GM12878 (cell line): ENCODE measurements around the gene MEIS1. TPM values are rescaled to one million over a fixed set of nuclear protein-coding genes. Genes with fewer than 3 reads are reported as not detected.

Experiments
- ATAC-seq: fragments of 200-7000 bp; cut with Tn5 transposase; 3 replicates; pipeline ENCODE4 v1.9.1; 2020; ENCODE audit warnings: mild to moderate bottlenecking, moderate library complexity
- BruUV-seq: library from RNA; stranded (reverse); fragments of 400-500 nt; replicated peaks from 2 replicates; lab custom pipeline; 2021; lab: Mats Ljungman, UMichigan
- CTCF ChIA-PET: fragments of 300-600 bp; sonication (Branson Sonifier 250); formaldehyde crosslinking; extraction: SDS; loops from one replicate; lab custom pipeline; 2021; ENCODE audit warnings: inconsistent platforms; lab: Yijun Ruan, JAX
- POLR2A ChIA-PET: fragments of 350-600 bp; formaldehyde crosslinking; extraction: SDS; loops from one replicate; lab custom pipeline; 2021; ENCODE audit warnings: inconsistent platforms; lab: Charles Lee
- RAD21 ChIA-PET: fragments of 300-600 bp; sonication (Branson Sonifier 250); formaldehyde crosslinking; loops from one replicate; lab custom pipeline; 2023; ENCODE audit warnings: antibody characterized with exemption; ENCODE audit not compliant: unreplicated experiment; lab: Charles Lee
- SMC1A ChIA-PET: fragments of 300-600 bp; sonication (Branson Sonifier 250); formaldehyde crosslinking; loops from one replicate; lab custom pipeline; 2023; ENCODE audit not compliant: unreplicated experiment, uncharacterized antibody; lab: Charles Lee
- DNase-seq: peaks from one replicate; pipeline ENCODE4 v3.0.0-alpha.2; 2011; ENCODE audit warnings: low read depth, low spot score
- FAIRE-seq: peaks from 3 replicates; lab custom pipeline; 2011; peaks lifted over from hg19 to GRCh38; lab: Jason Lieb, UNC
- H2AFZ ChIP-seq: 2 replicates; pipeline ENCODE4 v1.6.0; 2011; ENCODE audit warnings: low read depth, low read length, control low read depth; ENCODE audit not compliant: control insufficient read depth
- H3K27ac ChIP-seq: 2 replicates; pipeline ENCODE4 v1.5.1; 2011; ENCODE audit warnings: control low read depth; ENCODE audit not compliant: control insufficient read depth, insufficient read depth
- H3K27me3 ChIP-seq, 2 experiments: replicated peaks in 1 of 2; 2 replicates each; pipeline versions ENCODE4 v1.6.0 to v1.6.1; 2011; ENCODE audit warnings: low read length in 1 of 2; ENCODE audit not compliant: control insufficient read depth in 2 of 2, insufficient read depth in 2 of 2
- H3K36me3 ChIP-seq, 2 experiments: 2 replicates each; pipeline ENCODE4 v1.5.1; 2011; ENCODE audit warnings: low read length in 1 of 2; ENCODE audit not compliant: control insufficient read depth in 2 of 2, insufficient read depth in 2 of 2
- H3K4me1 ChIP-seq: 2 replicates; pipeline ENCODE4 v1.6.1; 2011; ENCODE audit warnings: mild to moderate bottlenecking, low read length, moderate library complexity, mixed read lengths; ENCODE audit not compliant: control insufficient read depth, insufficient read depth
- H3K4me2 ChIP-seq: 2 replicates; pipeline ENCODE4 v1.6.0; 2011; ENCODE audit warnings: control low read depth; ENCODE audit not compliant: control insufficient read depth, insufficient read depth
- H3K4me3 ChIP-seq: fragments of 200-600 bp; sonication (generic); 2 replicates; pipeline ENCODE4 v1.5.1; 2016
- H3K79me2 ChIP-seq: 2 replicates; pipeline ENCODE4 v1.6.0; 2011; ENCODE audit warnings: low read length; ENCODE audit not compliant: control insufficient read depth, insufficient read depth
- H3K9ac ChIP-seq: 2 replicates; pipeline ENCODE4 v1.8.0; 2011; ENCODE audit warnings: low read length, control low read depth, mixed read lengths; ENCODE audit not compliant: control insufficient read depth, insufficient read depth
- H3K9me3 ChIP-seq: replicated peaks from 3 replicates; pipeline ENCODE4 v1.5.1; 2011; ENCODE audit warnings: mild to moderate bottlenecking, low read length; ENCODE audit not compliant: control insufficient read depth, insufficient read depth
- H4K20me1 ChIP-seq: 2 replicates; pipeline ENCODE4 v1.6.0; 2011; ENCODE audit not compliant: control insufficient read depth, insufficient read depth
- BCLAF1 ChIP-seq: fragments of 450-650 bp; IDR thresholded peaks from 2 replicates; pipeline ENCODE4 v1.6.1; 2017; ENCODE audit warnings: antibody characterized with exemption, mild to moderate bottlenecking, moderate library complexity
- BRCA1 ChIP-seq: IDR thresholded peaks from 2 replicates; pipeline ENCODE4 v1.6.1; 2011; ENCODE audit warnings: low read depth, low read length, improper control_type of control experiment
- CHD4 ChIP-seq: fragments of 200-600 bp; sonication (generic); IDR thresholded peaks from 2 replicates; pipeline ENCODE4 v1.6.1; 2016; ENCODE audit warnings: mild to moderate bottlenecking
- E4F1 ChIP-seq: fragments of 450-650 bp; IDR thresholded peaks from 2 replicates; pipeline ENCODE4 v1.6.1; 2018; ENCODE audit warnings: borderline replicate concordance, mild to moderate bottlenecking; ENCODE audit not compliant: partially characterized antibody
- ETV6 ChIP-seq, 2 experiments: fragments of 450-650 bp in 1 of 2; IDR thresholded peaks in 1 of 2; conservative IDR thresholded peaks in 1 of 2; 2 replicates each; pipeline ENCODE4 v1.6.1; 2014; ENCODE audit warnings: antibody characterized with exemption in 1 of 2, borderline replicate concordance in 1 of 2, low read depth in 1 of 2, mild to moderate bottlenecking in 1 of 2, moderate library complexity in 1 of 2
- FOXM1 ChIP-seq: IDR thresholded peaks from 2 replicates; pipeline ENCODE4 v1.6.1; 2012; ENCODE audit warnings: low read depth, mild to moderate bottlenecking, inconsistent platforms, low read length, moderate library complexity
- HDAC6 ChIP-seq: fragments of 200-600 bp; sonication (generic); IDR thresholded peaks from one replicate; pipeline ENCODE4 v1.8.0; 2017; ENCODE audit warnings: antibody characterized with exemption; ENCODE audit not compliant: unreplicated experiment
- PAX5 ChIP-seq: IDR thresholded peaks from 2 replicates; pipeline ENCODE4 v1.6.1; 2011; ENCODE audit warnings: low read depth, low read length, borderline replicate concordance
- PAX8 ChIP-seq: fragments of 450-650 bp; IDR thresholded peaks from 2 replicates; pipeline ENCODE4 v1.6.1; 2017; ENCODE audit warnings: mild to moderate bottlenecking, moderate library complexity
- POLR2AphosphoS5 ChIP-seq: IDR thresholded peaks from 2 replicates; pipeline ENCODE4 v1.6.1; 2011; ENCODE audit warnings: mild to moderate bottlenecking, low read length, inconsistent platforms
- PRDM15 ChIP-seq: fragments of 450-650 bp; formaldehyde crosslinking; IDR thresholded peaks from 2 replicates; pipeline ENCODE4 v1.4.0; 2020; ENCODE audit warnings: mild to moderate bottlenecking, moderate library complexity
- SUPT20H ChIP-seq: IDR thresholded peaks from 2 replicates; pipeline ENCODE4 v1.6.1; 2011; ENCODE audit warnings: low read depth, mild to moderate bottlenecking, low read length, moderate library complexity, borderline replicate concordance; ENCODE audit not compliant: control insufficient read depth
- TCF7 ChIP-seq: IDR thresholded peaks from 2 replicates; pipeline ENCODE4 v1.6.1; 2014; ENCODE audit warnings: antibody characterized with exemption, borderline replicate concordance
- WRNIP1 ChIP-seq: IDR thresholded peaks from 2 replicates; pipeline ENCODE4 v1.6.1; 2011; ENCODE audit warnings: low read depth, low read length, improper control_type of control experiment, borderline replicate concordance
- WGBS: methylation state at CpG from one replicate; pipeline ENCODE4 v1.1.6; 2016; ENCODE audit warnings: low lambda C conversion rate; ENCODE audit not compliant: insufficient replicate concordance, insufficient coverage; ENCODE audit errors: missing lambda C conversion rate; 5-methylcytosine and 5-hydroxymethylcytosine counted together
- in situ Hi-C: fragments of 300-500 bp; cut with MboI; formaldehyde crosslinking; loops from 9 replicates; pipeline ENCODE4 v1.14.3; 2018; ENCODE audit warnings: mixed read lengths
- intact Hi-C: fragments of 100-400 bp; cut with micrococcal nuclease; formaldehyde crosslinking; loops from one replicate; pipeline ENCODE4 v1.14.2; 2022; ENCODE audit not compliant: unreplicated experiment
- polyA plus RNA-seq, 11 experiments: library from polyadenylated mRNA; depleted of rRNA in 4 of 11; unstranded in 6 of 11; stranded (reverse) in 5 of 11; fragments of >200 nt; fragmentation: Nextera tagmentation in 4 of 11; fragmentation: Illumina TruSeq in 1 of 11; extraction: Ambion mirVana in 4 of 11; extraction: Trizol in 1 of 11; gene quantifications; 1 replicate in 1 of 11; 2 replicates in 10 of 11; pipeline versions ENCODE4 v1.2.1 to v1.2.3, GENCODE V29; 2011 to 2016; ENCODE audit warnings: inconsistent platforms in 2 of 11, missing spikeins in 2 of 11, low read depth in 1 of 11
- total RNA-seq, 4 experiments: library from RNA; depleted of rRNA in 3 of 4; stranded (reverse); fragments of >200 nt in 3 of 4; fragmentation: Illumina TruSeq in 1 of 4; extraction: Trizol in 1 of 4; gene quantifications; 2 replicates each; pipeline versions ENCODE4 v1.2.1 to v1.2.3, GENCODE V29; 2013 to 2021

Gene MEIS1
- total and polyA plus RNA-seq, 10 of the 15 experiments (the other 5 are each of a cell fraction or from before 2014, with no cell fraction given), result 0.04 to 0.31 (median 0.14) TPM; not detected in 6

GRCh38 chr2:66489436-66489835, 54.5 kb downstream of the MEIS1 start (continued):
- no peak for TF ChIP-seq BCLAF1
- TF ChIP-seq SUPT20H, result no peak
- TF ChIP-seq ETV6 (conservative IDR thresholded peaks at IDR 0.05 in 1 of 2, IDR thresholded peaks at IDR 0.05 in 1 of 2; ENCODE audit: borderline replicate concordance in 1 of 2, low read depth in 1 of 2), result no peak
- no peak for TF ChIP-seq CHD4
- no peak for TF ChIP-seq PAX8
- no peak for TF ChIP-seq BRCA1

GRCh38 chr2:66490588-66491001, 55.7 kb downstream of the MEIS1 start:
- CTCF ChIA-PET, result no interaction called here
- no peak overlapping the region for H3K4me2 ChIP-seq
- no peaks in the 10 kb centered on the region for H3K9me3 ChIP-seq
- in situ Hi-C loops (no loop called here), intact Hi-C loops (no loop called here)
- H4K20me1 ChIP-seq, result no peaks in the 10 kb centered on the region
- BruUV-seq, result no TSS peak
- H3K36me3 ChIP-seq, result no peaks in the 10 kb centered on the region
- DNase-seq, result no peak
- 16% methylated on average over 3 of the region's 3 CpGs for WGBS
- POLR2A ChIA-PET, result no interaction called here
- H3K79me2 ChIP-seq, result no peaks in the 10 kb centered on the region
- RAD21 ChIA-PET, result no interaction called here
- H2AFZ ChIP-seq, result no peak overlapping the region
- no peak overlapping the region for H3K9ac ChIP-seq
- H3K27me3 ChIP-seq, result no peaks in the 10 kb centered on the region; a peak in 1 of 4 replicates
- H3K27ac ChIP-seq, result no peak overlapping the region
- no peak overlapping the region for H3K4me3 ChIP-seq
- no peak for FAIRE-seq
- ATAC-seq, result no peak
- no peaks in the 10 kb centered on the region for H3K4me1 ChIP-seq
- SMC1A ChIA-PET, result no interaction called here
- no peak for TF ChIP-seq HDAC6
- no peak for TF ChIP-seq E4F1
- TF ChIP-seq FOXM1, result no peak
- no peak for TF ChIP-seq PAX5
- no peak for TF ChIP-seq PRDM15 (CRISPR knock-in tag)
- no peak for TF ChIP-seq WRNIP1
- no peak for TF ChIP-seq PAX8
- TF ChIP-seq TCF7, result no peak
- TF ChIP-seq POLR2AphosphoS5, result no peak
